GM13977 (cell line): ENCODE results near the gene GMEB1.
"Not testable (repeated sequence)": the region's sequence is repeated elsewhere in the genome, so short reads cannot be mapped to it uniquely, and the experiment has no call there.

Experiments used
- DNase-seq: peaks from one replicate; pipeline ENCODE4 v3.0.0; 2012; ENCODE audit warnings: low spot score
- CTCF ChIP-seq: IDR thresholded peaks from 2 replicates; pipeline ENCODE4 v1.5.1; 2012; ENCODE audit warnings: mild to moderate bottlenecking, control low read depth; ENCODE audit not compliant: insufficient read depth; ENCODE audit errors: extremely low read depth, missing control alignments
- in situ Hi-C: fragments of 300-500 bp; cut with MboI; formaldehyde crosslinking; loops from one replicate; pipeline ENCODE4 v1.12.0; 2022; ENCODE audit warnings: low sequenced_read_pairs, low pct_unique_long_range_greater_than_20kb, mixed read lengths, inconsistent platforms; ENCODE audit not compliant: unreplicated experiment

The GMEB1 gene

GRCh38 chr1:28680151-28680550 lies 11.6 kb downstream of the GMEB1 start:
- DNase-seq, result no peak
- TF ChIP-seq CTCF, result no peak
- in situ Hi-C loops, result no loop called here

GRCh38 chr1:28682840-28683239 lies 14.3 kb downstream of the GMEB1 start:
- no peak for DNase-seq
- TF ChIP-seq CTCF, result no peak

GRCh38 chr1:28684937-28685336 lies 16.4 kb downstream of the GMEB1 start:
- no peak for TF ChIP-seq CTCF
- in situ Hi-C loops, result no loop called here
- no peak for DNase-seq

More at GRCh38 chr1:28682840-28683239, 14.3 kb downstream of the GMEB1 start:
- in situ Hi-C loops, result no loop called here

- in situ Hi-C loops, result not testable (repeated sequence)
Measured at GRCh38 chr1:28691627-28692026, 23.0 kb downstream of the GMEB1 start.

GRCh38 chr1:28703629-28704028 lies 35.0 kb downstream of the GMEB1 start:
- no peak for TF ChIP-seq CTCF
- DNase-seq, result no peak
- in situ Hi-C loops, result no loop called here

More at GRCh38 chr1:28691627-28692026, 23.0 kb downstream of the GMEB1 start:
- not testable (repeated sequence) for DNase-seq

- in situ Hi-C loops, result no loop called here
- no peak for TF ChIP-seq CTCF
- no peak for DNase-seq
Measured at GRCh38 chr1:28716336-28716735, 47.8 kb downstream of the GMEB1 start.

- TF ChIP-seq CTCF, result no peak
- in situ Hi-C loops, result no loop called here
- no peak for DNase-seq
Measured at GRCh38 chr1:28718166-28718565, 49.6 kb downstream of the GMEB1 start.
